Measurements from ENCODE around the gene GAREM1.
A peak's percentile ranks its signal among the peaks of the same experiment; 100 is the strongest.

The GAREM1 gene

DNA sequence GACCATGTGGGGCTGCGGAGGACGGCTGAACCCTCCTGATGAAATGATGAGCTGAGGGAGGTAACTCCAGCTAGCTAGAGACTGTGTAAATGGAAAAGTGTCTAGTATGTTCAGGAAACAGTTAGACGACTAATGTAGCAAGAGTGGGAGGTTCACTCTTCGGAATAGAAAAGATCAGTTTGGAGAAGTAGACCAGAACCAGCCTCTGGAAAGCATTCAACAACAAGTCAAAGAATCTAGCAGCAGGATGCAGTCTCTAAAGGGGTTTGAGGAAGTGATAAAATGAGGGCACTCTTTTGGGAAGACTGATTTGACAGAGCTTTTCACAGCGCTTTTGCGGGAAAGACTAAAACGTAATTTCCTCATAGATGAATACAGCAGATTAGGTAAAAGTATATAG, 79.6 kb downstream of the GAREM1 start:
- no peaks in the 10 kb centered on the region for H3K4me1 ChIP-seq (ENCODE audit: control insufficient read depth, insufficient read depth, low read length)
- H3K27ac ChIP-seq (ENCODE audit: insufficient read depth, low read depth, low read length, poor library complexity, severe bottlenecking), result no peak overlapping the region
- no peaks in the 10 kb centered on the region for H3K36me3 ChIP-seq (ENCODE audit: control insufficient read depth, insufficient read depth, low read length)
- no peak overlapping the region for H3K4me3 ChIP-seq (ENCODE audit: insufficient read depth, low read depth, low read length)
- 93 to 96% methylated on average over 7 of the region's 7 CpGs for WGBS, 2 experiments
- no peaks in the 10 kb centered on the region for H3K9me3 ChIP-seq (ENCODE audit: control insufficient read depth, low read length)
- H3K27me3 ChIP-seq (ENCODE audit: control insufficient read depth, insufficient read depth, low read length, poor library complexity, severe bottlenecking), result no peaks in the 10 kb centered on the region

DNA sequence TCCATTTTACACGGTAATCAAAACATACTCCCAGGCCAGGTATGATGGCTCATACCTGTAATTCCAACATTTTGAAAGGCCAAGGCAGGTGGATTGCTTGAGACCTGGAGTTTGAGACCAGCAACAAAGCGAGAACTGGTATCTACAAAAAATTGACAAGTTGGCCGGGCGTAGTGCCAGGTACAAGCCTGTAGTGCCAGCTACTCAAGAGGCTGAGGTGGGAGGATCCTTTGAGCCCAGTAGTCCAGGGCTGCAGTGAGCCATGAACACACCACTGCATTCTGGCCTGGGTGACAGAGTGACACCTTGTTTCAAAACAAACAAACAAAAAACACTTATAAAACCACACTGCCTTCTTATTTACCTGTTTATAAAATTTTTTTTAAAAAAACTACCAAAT, 80.8 kb downstream of the GAREM1 start:
- no peaks in the 10 kb centered on the region for H3K36me3 ChIP-seq (ENCODE audit: control insufficient read depth, insufficient read depth, low read length)
- H3K4me1 ChIP-seq (ENCODE audit: control insufficient read depth, insufficient read depth, low read length), result no peaks in the 10 kb centered on the region
- H3K27me3 ChIP-seq (ENCODE audit: control insufficient read depth, insufficient read depth, low read length, poor library complexity, severe bottlenecking), result no peaks in the 10 kb centered on the region
- no peak overlapping the region for H3K27ac ChIP-seq (ENCODE audit: insufficient read depth, low read depth, low read length, poor library complexity, severe bottlenecking)
- H3K4me3 ChIP-seq (ENCODE audit: insufficient read depth, low read depth, low read length), result no peak overlapping the region
- WGBS, 2 experiments, result 92 to 97% methylated on average over 4 of the region's 4 CpGs
- no peaks in the 10 kb centered on the region for H3K9me3 ChIP-seq (ENCODE audit: control insufficient read depth, low read length)

DNA sequence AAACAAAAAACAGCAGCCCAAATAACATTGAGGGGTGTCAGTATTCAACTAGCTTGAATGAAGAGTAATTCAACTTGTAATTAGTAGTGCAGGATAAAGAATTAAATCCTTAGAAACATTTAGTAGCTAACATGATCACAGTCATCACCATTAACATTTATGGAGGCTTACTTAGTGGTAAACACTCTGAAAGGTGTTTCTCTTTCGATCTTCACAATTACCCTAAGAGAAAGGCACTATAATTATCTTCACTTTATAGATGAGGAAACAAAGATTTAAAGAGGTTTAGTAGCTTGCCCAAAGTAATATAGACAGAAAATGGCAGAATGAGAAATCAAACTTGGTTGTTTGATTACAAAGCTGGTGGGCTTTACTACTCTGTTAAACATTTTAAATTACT, 81.5 kb downstream of the GAREM1 start:
- Histone ChIP-seq H3K4me3 (ENCODE audit: insufficient read depth, low read depth, low read length) (no peak overlapping the region), H3K4me1 (ENCODE audit: control insufficient read depth, insufficient read depth, low read length) (no peaks in the 10 kb centered on the region), H3K27ac (ENCODE audit: insufficient read depth, low read depth, low read length, poor library complexity, severe bottlenecking) (no peak overlapping the region), H3K27me3 (ENCODE audit: control insufficient read depth, insufficient read depth, low read length, poor library complexity, severe bottlenecking) (no peaks in the 10 kb centered on the region), H3K36me3 (ENCODE audit: control insufficient read depth, insufficient read depth, low read length) (no peaks in the 10 kb centered on the region), H3K9me3 (ENCODE audit: control insufficient read depth, low read length) (no peaks in the 10 kb centered on the region)
- 100% methylated on average over 1 of the region's 1 CpG; no CpG with 5 or more reads in 1 of the 2 experiments for WGBS, 2 experiments

DNA sequence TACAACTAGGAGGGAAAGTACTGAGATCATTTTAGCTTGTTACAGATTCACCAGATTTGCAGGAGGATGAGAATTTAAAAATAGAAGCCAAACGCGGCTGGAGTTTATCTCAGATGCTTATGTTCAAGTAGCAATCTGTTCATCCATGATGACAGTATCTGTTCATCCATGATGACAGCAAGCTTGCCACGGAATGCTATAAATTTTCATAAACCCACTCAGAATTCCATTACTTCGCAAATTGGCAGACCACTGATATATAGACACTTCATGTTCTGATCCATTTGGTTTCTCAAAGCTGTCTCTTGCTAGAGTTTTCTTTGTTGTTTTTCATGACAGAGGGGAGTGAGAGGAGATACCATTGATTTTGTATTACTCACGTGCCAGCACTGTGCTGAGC, 84.2 kb downstream of the GAREM1 start:
- Histone ChIP-seq H3K27ac (ENCODE audit: insufficient read depth, low read depth, low read length, poor library complexity, severe bottlenecking) (peak overlapping the region; percentile 17), H3K27me3 (ENCODE audit: control insufficient read depth, insufficient read depth, low read length, poor library complexity, severe bottlenecking) (no peaks in the 10 kb centered on the region), H3K36me3 (ENCODE audit: control insufficient read depth, insufficient read depth, low read length) (no peaks in the 10 kb centered on the region), H3K4me1 (ENCODE audit: control insufficient read depth, insufficient read depth, low read length) (no peaks in the 10 kb centered on the region), H3K9me3 (ENCODE audit: control insufficient read depth, low read length) (no peaks in the 10 kb centered on the region), H3K4me3 (ENCODE audit: insufficient read depth, low read depth, low read length) (no peak overlapping the region)
- WGBS, 2 experiments, result 92% methylated on average over 5 of the region's 5 CpGs

DNA sequence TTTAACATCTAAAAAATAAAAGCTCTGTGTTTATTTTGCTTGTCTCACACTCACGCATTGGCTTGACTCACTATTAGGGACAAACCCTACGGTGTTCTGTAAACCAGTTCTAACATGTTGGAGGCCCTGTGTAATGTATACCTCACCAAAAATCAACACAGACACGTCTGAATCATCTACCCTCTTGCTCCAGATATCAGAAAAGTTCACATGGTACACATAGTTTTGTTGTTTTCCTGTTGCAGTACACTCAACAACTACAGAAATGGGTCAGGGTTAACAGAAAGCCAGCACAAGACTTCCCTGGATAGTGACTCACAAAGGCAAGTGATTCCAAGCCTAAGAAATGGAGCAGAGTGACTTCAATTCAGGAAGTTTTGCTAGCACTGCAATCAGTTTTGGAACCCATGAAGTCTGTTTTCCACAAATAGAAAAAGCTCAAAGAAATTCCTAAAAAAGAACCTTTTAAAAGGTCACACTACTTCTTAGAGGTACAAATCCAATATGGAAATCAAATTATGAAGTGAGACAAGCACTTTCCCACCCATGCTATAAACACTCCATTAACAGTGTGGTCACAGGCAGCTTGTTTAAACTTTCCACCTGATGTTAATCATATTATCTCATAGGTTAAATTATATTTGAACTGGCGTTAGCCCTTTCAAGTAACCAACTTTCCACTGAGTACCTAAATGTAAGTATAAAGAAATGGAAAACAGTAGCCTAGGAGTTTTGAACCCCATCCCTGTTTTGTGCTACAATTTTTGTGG, 87.4 kb downstream of the GAREM1 start:
- H3K4me3 ChIP-seq (ENCODE audit: insufficient read depth, low read depth, low read length), result no peak overlapping the region
- H3K9me3 ChIP-seq (ENCODE audit: control insufficient read depth, low read length), result no peaks in the 10 kb centered on the region
- no peak overlapping the region for H3K27ac ChIP-seq (ENCODE audit: insufficient read depth, low read depth, low read length, poor library complexity, severe bottlenecking)
- 86 to 94% methylated on average over 3 to 4 of the region's 4 CpGs for WGBS, 2 experiments
- no peaks in the 10 kb centered on the region for H3K27me3 ChIP-seq (ENCODE audit: control insufficient read depth, insufficient read depth, low read length, poor library complexity, severe bottlenecking)
- no peaks in the 10 kb centered on the region for H3K4me1 ChIP-seq (ENCODE audit: control insufficient read depth, insufficient read depth, low read length)
- no peaks in the 10 kb centered on the region for H3K36me3 ChIP-seq (ENCODE audit: control insufficient read depth, insufficient read depth, low read length)

DNA sequence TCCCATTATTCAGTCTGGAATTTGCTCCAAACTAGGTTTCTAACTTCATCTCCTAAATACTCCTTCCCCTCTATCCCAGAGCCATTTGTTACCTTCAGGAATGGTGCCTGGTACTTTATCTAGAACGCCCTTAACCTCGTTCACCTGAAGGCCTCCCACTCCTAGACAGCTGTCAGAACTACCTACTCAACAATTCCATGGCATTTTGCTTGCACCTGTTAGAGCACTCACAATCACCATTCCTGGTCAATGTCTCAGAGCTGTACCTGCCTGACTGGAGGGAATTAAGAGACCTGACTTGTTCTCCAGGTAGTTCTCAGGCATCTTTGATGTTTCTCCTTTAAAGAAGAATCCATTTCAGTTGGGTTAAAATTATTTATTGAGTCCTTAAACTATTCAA, 88.9 kb downstream of the GAREM1 start:
- Histone ChIP-seq H3K27me3 (ENCODE audit: control insufficient read depth, insufficient read depth, low read length, poor library complexity, severe bottlenecking) (no peaks in the 10 kb centered on the region), H3K4me1 (ENCODE audit: control insufficient read depth, insufficient read depth, low read length) (no peaks in the 10 kb centered on the region), H3K27ac (ENCODE audit: insufficient read depth, low read depth, low read length, poor library complexity, severe bottlenecking) (no peak overlapping the region), H3K9me3 (ENCODE audit: control insufficient read depth, low read length) (no peaks in the 10 kb centered on the region), H3K36me3 (ENCODE audit: control insufficient read depth, insufficient read depth, low read length) (no peaks in the 10 kb centered on the region), H3K4me3 (ENCODE audit: insufficient read depth, low read depth, low read length) (no peak overlapping the region)
- WGBS, 2 experiments, result 94 to 98% methylated on average over 2 of the region's 2 CpGs

DNA sequence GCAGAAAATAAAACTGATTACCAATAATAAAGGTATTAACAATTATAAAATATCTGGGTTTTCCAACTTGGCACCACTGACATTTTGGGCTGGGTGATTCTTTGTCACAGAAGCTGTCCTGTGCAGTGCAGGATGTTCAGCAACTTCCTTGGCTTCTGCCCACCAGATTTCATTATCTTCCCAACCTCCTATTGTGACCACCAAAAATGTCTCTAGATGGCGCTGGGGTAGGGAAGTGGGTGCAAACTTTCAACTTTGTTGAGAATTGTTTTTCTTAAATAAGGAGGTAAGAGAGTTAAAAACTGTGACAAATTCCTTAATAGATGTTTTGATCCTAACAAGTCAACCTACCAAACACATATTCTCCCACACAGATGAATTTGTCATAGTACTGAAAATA, 90.1 kb downstream of the GAREM1 start:
- no peaks in the 10 kb centered on the region for H3K36me3 ChIP-seq (ENCODE audit: control insufficient read depth, insufficient read depth, low read length)
- 80% methylated on average over 1 of the region's 1 CpG; no CpG with 5 or more reads in 1 of the 2 experiments for WGBS, 2 experiments
- H3K4me3 ChIP-seq (ENCODE audit: insufficient read depth, low read depth, low read length), result no peak overlapping the region
- H3K27ac ChIP-seq (ENCODE audit: insufficient read depth, low read depth, low read length, poor library complexity, severe bottlenecking), result no peak overlapping the region
- H3K9me3 ChIP-seq (ENCODE audit: control insufficient read depth, low read length), result no peaks in the 10 kb centered on the region
- no peaks in the 10 kb centered on the region for H3K4me1 ChIP-seq (ENCODE audit: control insufficient read depth, insufficient read depth, low read length)
- H3K27me3 ChIP-seq (ENCODE audit: control insufficient read depth, insufficient read depth, low read length, poor library complexity, severe bottlenecking), result no peaks in the 10 kb centered on the region

DNA sequence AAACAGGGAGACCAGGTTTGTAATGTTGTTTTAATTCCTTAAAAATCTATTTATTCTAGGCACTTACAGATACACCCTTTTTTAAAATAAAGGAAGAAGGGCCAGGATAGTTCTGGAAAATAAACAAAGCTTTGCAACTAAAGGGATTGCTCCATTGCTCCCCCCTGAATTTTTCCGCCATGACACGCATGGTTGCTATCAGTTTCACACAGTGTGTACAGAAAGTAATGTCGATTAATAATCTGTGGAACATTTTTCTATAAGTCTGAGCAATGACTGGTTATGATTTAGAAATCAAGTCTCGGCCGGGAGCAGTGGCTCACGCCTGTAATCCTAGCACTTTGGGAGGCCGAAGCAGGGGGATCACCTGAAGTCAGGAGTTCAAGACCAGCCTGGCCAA, 90.8 kb downstream of the GAREM1 start:
- Histone ChIP-seq H3K4me1 (ENCODE audit: control insufficient read depth, insufficient read depth, low read length) (no peaks in the 10 kb centered on the region), H3K27me3 (ENCODE audit: control insufficient read depth, insufficient read depth, low read length, poor library complexity, severe bottlenecking) (no peaks in the 10 kb centered on the region), H3K4me3 (ENCODE audit: insufficient read depth, low read depth, low read length) (no peak overlapping the region), H3K9me3 (ENCODE audit: control insufficient read depth, low read length) (no peaks in the 10 kb centered on the region), H3K36me3 (ENCODE audit: control insufficient read depth, insufficient read depth, low read length) (no peaks in the 10 kb centered on the region), H3K27ac (ENCODE audit: insufficient read depth, low read depth, low read length, poor library complexity, severe bottlenecking) (no peak overlapping the region)
- WGBS, 2 experiments, result 90 to 93% methylated on average over 7 of the region's 7 CpGs

DNA sequence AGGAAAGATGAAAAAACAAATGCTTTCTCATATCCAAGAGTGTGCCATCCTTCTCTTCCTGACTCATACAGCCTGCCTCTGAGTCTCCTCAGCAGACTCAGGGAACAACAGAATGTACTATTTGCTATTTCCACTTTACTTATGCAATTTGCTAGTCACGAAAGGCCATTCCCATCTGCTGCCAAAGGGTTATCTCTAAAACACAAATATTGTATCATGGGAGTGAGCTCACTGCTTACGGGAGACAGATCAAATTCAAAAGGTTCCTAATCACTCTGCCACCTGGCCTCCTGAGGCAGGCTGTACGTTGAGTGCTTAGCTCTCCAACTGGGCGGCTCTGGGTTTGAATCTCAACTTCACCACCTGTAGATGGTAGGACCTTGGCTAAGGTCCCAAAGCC, 92.0 kb downstream of the GAREM1 start:
- H3K4me3 ChIP-seq (ENCODE audit: insufficient read depth, low read depth, low read length), result no peak overlapping the region
- no peaks in the 10 kb centered on the region for H3K4me1 ChIP-seq (ENCODE audit: control insufficient read depth, insufficient read depth, low read length)
- no peaks in the 10 kb centered on the region for H3K36me3 ChIP-seq (ENCODE audit: control insufficient read depth, insufficient read depth, low read length)
- no peaks in the 10 kb centered on the region for H3K9me3 ChIP-seq (ENCODE audit: control insufficient read depth, low read length)
- whole genome bisulfite sequencing, 2 experiments, result 87 to 89% methylated on average over 4 of the region's 4 CpGs
- no peak overlapping the region for H3K27ac ChIP-seq (ENCODE audit: insufficient read depth, low read depth, low read length, poor library complexity, severe bottlenecking)
- H3K27me3 ChIP-seq (ENCODE audit: control insufficient read depth, insufficient read depth, low read length, poor library complexity, severe bottlenecking), result no peaks in the 10 kb centered on the region

DNA sequence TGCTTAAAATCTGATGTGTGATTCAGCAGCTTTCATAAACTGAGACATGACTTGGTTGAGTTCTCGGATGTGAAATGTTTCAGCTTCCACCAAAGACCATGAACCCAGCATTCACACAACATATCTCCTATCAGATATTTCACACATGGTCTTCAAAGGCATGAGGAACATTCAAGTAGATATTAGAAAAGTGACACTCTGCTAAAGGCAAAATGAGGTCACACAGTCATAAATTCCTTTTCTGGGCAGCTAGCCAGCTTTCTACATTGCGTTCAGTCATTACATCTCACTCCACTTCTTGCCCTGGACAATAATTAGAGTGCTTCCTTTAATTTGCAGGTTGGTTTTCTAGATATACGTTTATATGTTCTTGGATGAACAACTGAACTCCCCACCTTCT, 96.7 kb downstream of the GAREM1 start:
- no peak overlapping the region for H3K27ac ChIP-seq (ENCODE audit: insufficient read depth, low read depth, low read length, poor library complexity, severe bottlenecking)
- H3K27me3 ChIP-seq (ENCODE audit: control insufficient read depth, insufficient read depth, low read length, poor library complexity, severe bottlenecking), result no peaks in the 10 kb centered on the region
- no peak overlapping the region for H3K4me3 ChIP-seq (ENCODE audit: insufficient read depth, low read depth, low read length)
- no peaks in the 10 kb centered on the region for H3K36me3 ChIP-seq (ENCODE audit: control insufficient read depth, insufficient read depth, low read length)
- 83 to 97% methylated on average over 2 to 3 of the region's 3 CpGs for WGBS, 2 experiments
- H3K9me3 ChIP-seq (ENCODE audit: control insufficient read depth, low read length), result no peaks in the 10 kb centered on the region
- no peaks in the 10 kb centered on the region for H3K4me1 ChIP-seq (ENCODE audit: control insufficient read depth, insufficient read depth, low read length)

All from ectodermal cell (in vitro differentiated cells).